HCT116 (cell line): ENCODE results near the gene FARSA. TPM values are rescaled to one million over a fixed set of nuclear protein-coding genes. Genes with fewer than 3 reads are reported as not detected.

Source experiments
- ATAC-seq: fragments of 200-7000 bp; cut with Tn5 transposase; 2 replicates; pipeline ENCODE4 v1.9.1; 2020; ENCODE audit warnings: mild to moderate bottlenecking, moderate library complexity
- BruUV-seq: library from RNA; stranded (reverse); fragments of 400-500 nt; replicated peaks from 2 replicates; lab custom pipeline; 2021; lab: Mats Ljungman, UMichigan
- CTCF ChIA-PET: fragments of 300-600 bp; sonication (Branson Sonifier 250); formaldehyde crosslinking; loops from one replicate; lab custom pipeline; 2021; ENCODE audit warnings: antibody characterized with exemption; lab: Charles Lee
- POLR2A ChIA-PET: fragments of 300-600, 350-600 bp; sonication (Branson Sonifier 250); formaldehyde crosslinking; loops from one replicate; lab custom pipeline; 2021; ENCODE audit warnings: antibody characterized with exemption; lab: Charles Lee
- RAD21 ChIA-PET, 2 experiments: fragments of 300-600 bp; sonication (Branson Sonifier 250); formaldehyde crosslinking; loops; one replicate each; lab custom pipeline; 2023; ENCODE audit warnings: low total read pairs in 2 of 2; ENCODE audit not compliant: uncharacterized antibody in 2 of 2, unreplicated experiment in 2 of 2, low non-redundant PET in 1 of 2; lab: Charles Lee
- DNase-seq: peaks from one replicate; pipeline ENCODE4 v3.0.0-alpha.2; 2010; ENCODE audit warnings: low read depth, low spot score
- H2AFZ ChIP-seq: fragments of 200-600 bp; shearing (Covaris generic), sonication (generic); 2 replicates; pipeline ENCODE4 v1.6.1; 2017; ENCODE audit warnings: low read depth, mixed run types, mixed read lengths, antibody characterized with exemption, low read length; ENCODE audit not compliant: poor library complexity, severe bottlenecking
- H3K27ac ChIP-seq: 2 replicates; pipeline ENCODE4 v1.5.1; 2012; ENCODE audit warnings: low read depth, low read length
- H3K27me3 ChIP-seq: fragments of 200-600 bp; sonication (generic); 2 replicates; pipeline ENCODE4 v1.6.1; 2016; ENCODE audit warnings: mixed run types, low read length, mixed read lengths; ENCODE audit not compliant: insufficient read depth
- H3K36me3 ChIP-seq, 2 experiments: fragments of 200-500 bp in 1 of 2; fragments of 200-600 bp in 1 of 2; sonication (Bioruptor generic) in 1 of 2; sonication (generic) in 1 of 2; 2 replicates each; pipeline versions ENCODE4 v1.5.1 to v1.6.1; 2014 to 2016; ENCODE audit warnings: low read length in 2 of 2, inconsistent platforms in 1 of 2, mixed read lengths in 1 of 2, mixed run types in 1 of 2; ENCODE audit not compliant: insufficient read depth in 2 of 2, control insufficient read depth in 1 of 2
- H3K4me1 ChIP-seq, 2 experiments: fragments of 200-600 bp in 1 of 2; sonication (generic) in 1 of 2; 2 replicates each; pipeline versions ENCODE4 v1.5.1 to v1.6.1; 2012 to 2017; ENCODE audit warnings: low read length in 2 of 2, inconsistent platforms in 1 of 2, mild to moderate bottlenecking in 1 of 2, mixed read lengths in 1 of 2, mixed run types in 1 of 2, moderate library complexity in 1 of 2; ENCODE audit not compliant: insufficient read depth in 2 of 2, control insufficient read depth in 1 of 2
- H3K4me2 ChIP-seq: fragments of 200-600 bp; sonication (generic); 2 replicates; pipeline ENCODE4 v1.6.1; 2017; ENCODE audit warnings: mixed run types, low read length, mixed read lengths
- H3K4me3 ChIP-seq, 2 experiments: fragments of 200-600 bp in 1 of 2; sonication (generic) in 1 of 2; replicated peaks in 1 of 2; 2 replicates each; pipeline ENCODE4 v1.5.1; 2011 to 2016; ENCODE audit warnings: low read length in 2 of 2, control low read depth in 1 of 2, low read depth in 1 of 2, mild to moderate bottlenecking in 1 of 2, mixed read lengths in 1 of 2, mixed run types in 1 of 2
- H3K79me2 ChIP-seq: fragments of 200-600 bp; sonication (generic); 2 replicates; pipeline ENCODE4 v1.6.1; 2017; ENCODE audit warnings: mild to moderate bottlenecking, mixed run types, low read length, moderate library complexity, mixed read lengths; ENCODE audit not compliant: insufficient read depth
- H3K9ac ChIP-seq: fragments of 200-600 bp; sonication (generic); 2 replicates; pipeline ENCODE4 v1.6.1; 2016; ENCODE audit warnings: low read length, mixed read lengths
- H3K9me2 ChIP-seq: fragments of 200-600 bp; sonication (generic), shearing (Covaris generic); 2 replicates; pipeline ENCODE4 v1.6.1; 2017; ENCODE audit warnings: mixed run types, mild to moderate bottlenecking, moderate library complexity; ENCODE audit not compliant: insufficient read depth
- H3K9me3 ChIP-seq, 2 experiments: fragments of 200-500 bp in 1 of 2; fragments of 200-600 bp in 1 of 2; sonication (Bioruptor generic) in 1 of 2; sonication (generic) in 1 of 2; 2 replicates each; pipeline ENCODE4 v1.6.1; 2014 to 2017; ENCODE audit warnings: low read length in 2 of 2, mixed read lengths in 2 of 2, inconsistent platforms in 1 of 2, low read depth in 1 of 2, mild to moderate bottlenecking in 1 of 2, mixed run types in 1 of 2, moderate library complexity in 1 of 2; ENCODE audit not compliant: control insufficient read depth in 1 of 2, insufficient read depth in 1 of 2
- H4K20me1 ChIP-seq: fragments of 200-600 bp; sonication (generic), shearing (Covaris generic); 2 replicates; pipeline ENCODE4 v1.6.1; 2017; ENCODE audit warnings: mixed run types, mild to moderate bottlenecking, moderate library complexity; ENCODE audit not compliant: insufficient read depth
- CBX3 ChIP-seq: IDR thresholded peaks from 2 replicates; pipeline ENCODE4 v1.6.1; 2012; ENCODE audit warnings: low read depth
- CEBPB ChIP-seq: IDR thresholded peaks from 2 replicates; pipeline ENCODE4 v1.6.1; 2012; ENCODE audit warnings: low read depth
- EGR1 ChIP-seq: IDR thresholded peaks from 2 replicates; pipeline ENCODE4 v1.6.1; 2012; ENCODE audit warnings: low read depth
- ELF1 ChIP-seq: IDR thresholded peaks from 2 replicates; pipeline ENCODE4 v1.6.1; 2012; ENCODE audit warnings: low read depth, borderline replicate concordance
- MAX ChIP-seq: IDR thresholded peaks from 2 replicates; pipeline ENCODE4 v1.6.1; 2012
- POLR2AphosphoS5 ChIP-seq: IDR thresholded peaks from 2 replicates; pipeline ENCODE4 v1.6.1; 2011; ENCODE audit warnings: mild to moderate bottlenecking, low read depth, low read length, moderate library complexity
- SIN3A ChIP-seq: IDR thresholded peaks from 2 replicates; pipeline ENCODE4 v1.6.1; 2012; ENCODE audit warnings: low read depth
- SRF ChIP-seq: IDR thresholded peaks from 2 replicates; pipeline ENCODE4 v1.6.1; 2012; ENCODE audit warnings: low read depth
- ZBTB33 ChIP-seq: IDR thresholded peaks from 2 replicates; pipeline ENCODE4 v1.6.1; 2011; ENCODE audit warnings: mild to moderate bottlenecking, low read length, moderate library complexity; ENCODE audit not compliant: insufficient replicate concordance; ENCODE audit errors: extremely low read depth
- intact Hi-C: fragments of 100-400 bp; cut with micrococcal nuclease; formaldehyde crosslinking; loops from 2 replicates; pipeline ENCODE4 v1.10.0; 2022
- total RNA-seq: library from RNA; stranded (reverse); gene quantifications from one replicate; pipeline ENCODE4 v1.2.1, GENCODE V29; 2021; ENCODE audit not compliant: unreplicated experiment

FARSA gene
- total RNA-seq, 1 experiment from 2014 or later = 129 TPM

GRCh38 chr19:12912571-12912970 lies 20.9 kb downstream of the FARSA start (continued):
- no peak for TF ChIP-seq ZBTB33
- TF ChIP-seq CEBPB = no peak
- TF ChIP-seq CBX3 = no peak
- TF ChIP-seq ELF1 = no peak
- TF ChIP-seq, all 23 proteins: peak for 0

GRCh38 chr19:12907166-12907565 lies 26.3 kb downstream of the FARSA start:
- Histone ChIP-seq H4K20me1 (no peaks in the 10 kb centered on the region), H3K79me2 (no peaks in the 10 kb centered on the region), H3K9ac (no peak overlapping the region), H3K9me2 (no peaks in the 10 kb centered on the region), H3K36me3 (no peaks in the 10 kb centered on the region), H3K4me2 (no peak overlapping the region), H3K4me3 (no peak overlapping the region), H3K27me3 (no peaks in the 10 kb centered on the region), H3K27ac (no peak overlapping the region), H2AFZ (no peak overlapping the region), H3K4me1 (no peaks in the 10 kb centered on the region)
- DNase-seq = no peak
- no TSS peak for BruUV-seq
- no peak for ATAC-seq
- ChIA-PET RAD21 (no interaction called here), CTCF (no interaction called here)
- intact Hi-C loops = no loop called here
- TF ChIP-seq SRF (no peak), POLR2AphosphoS5 (no peak), ZBTB33 (no peak), EGR1 (no peak), CEBPB (no peak), SIN3A (no peak), MAX (no peak)
- TF ChIP-seq, all 23 proteins: peak for 0
- POLR2A ChIA-PET = interaction anchor here (1.9 kb wide), 1 partner anchor 16 kb away, joined by 6 read pairs; the partner anchor contains the start of gene GCDH
- no peaks in the 10 kb centered on the region for H3K9me3 ChIP-seq
